Tibial nerve (tissue), 4 donors: ENCODE results near the gene SPOCK1.

Source experiments
- CTCF ChIP-seq, 5 experiments: fragments of 200-600 bp in 3 of 5; fragments of 450-650 bp in 2 of 5; sonication (generic) in 3 of 5; IDR thresholded peaks; one replicate each; pipeline ENCODE4 v1.5.1; 2016 to 2019; ENCODE audit warnings: antibody characterized with exemption in 5 of 5, mild to moderate bottlenecking in 3 of 5, moderate library complexity in 2 of 5
- EP300 ChIP-seq, 2 donors: sonication (generic); formaldehyde crosslinking; IDR thresholded peaks; one replicate each; pipeline ENCODE4 v1.6.1; 2017; ENCODE audit warnings: antibody characterized with exemption in 2 of 2, mild to moderate bottlenecking in 1 of 2

- TF ChIP-seq CTCF (IDR thresholded peaks at IDR 0.05) (no peak), EP300 (IDR thresholded peaks at IDR 0.05) (no peak)
Observed at GRCh38 chr5:137348759-137349158, 150.4 kb downstream of the SPOCK1 start.
